AG09319 (cell line): Measurements from ENCODE around the gene XXYLT1.
A peak's percentile ranks its signal among the peaks of the same experiment; 100 is the strongest.

Experiments used
- DNase-seq: peaks from one replicate; pipeline ENCODE4 v3.0.0-alpha.2; 2010; ENCODE audit warnings: low read depth; ENCODE audit errors: extremely low read depth
- TF ChIP-seq, protein P1 (sequence below): IDR thresholded peaks from 2 replicates; pipeline ENCODE4 v1.5.1; 2011; ENCODE audit warnings: low read depth, mild to moderate bottlenecking, inconsistent platforms, low read length, moderate library complexity

The XXYLT1 gene

DNA sequence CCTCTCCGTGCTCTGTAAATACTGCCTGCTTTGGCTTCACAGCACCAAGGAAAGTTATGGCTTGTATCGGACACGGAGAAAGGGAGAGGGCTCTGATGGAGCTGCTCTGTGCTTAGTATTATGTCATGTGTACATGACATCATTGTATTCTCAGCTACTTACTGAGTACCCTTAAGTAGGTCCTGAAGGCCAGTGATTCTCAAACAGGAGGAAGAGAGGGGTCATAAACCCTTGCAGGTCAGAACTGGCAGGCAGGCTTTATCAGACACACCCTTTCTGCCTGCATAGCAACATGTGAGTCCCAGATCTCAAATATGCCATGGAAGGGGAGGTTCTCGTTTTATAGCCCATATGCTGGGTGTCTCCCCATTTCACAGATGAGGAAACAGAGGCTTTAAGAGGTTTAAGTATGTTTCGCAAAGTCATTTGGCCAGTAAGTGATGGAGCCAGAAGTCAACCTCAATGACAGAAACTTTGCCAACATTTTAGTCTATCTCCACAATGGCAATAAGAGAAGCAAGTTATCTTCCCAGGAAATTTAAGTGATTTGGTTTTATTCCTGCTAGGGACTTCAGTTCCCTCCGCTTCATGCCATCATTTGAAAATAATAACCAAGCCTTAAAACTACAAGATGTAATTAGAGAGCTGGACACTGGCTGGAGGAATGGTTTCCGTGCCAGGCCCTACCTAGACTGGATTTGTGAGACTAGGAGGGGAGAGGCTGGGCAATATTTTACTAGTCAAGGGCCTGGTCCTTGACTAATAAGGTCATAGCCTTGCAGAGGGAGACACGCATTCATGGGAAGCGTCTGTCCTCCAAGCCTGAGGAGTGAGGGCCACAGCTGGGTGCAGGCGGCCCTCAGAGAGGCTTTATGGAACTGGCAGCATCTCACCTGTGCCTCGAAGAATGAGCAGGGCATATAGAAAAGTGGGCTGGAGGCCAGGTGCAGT lies 133.0 kb downstream of the XXYLT1 start:
- no peak for DNase-seq
- TF ChIP-seq, protein P1, sequence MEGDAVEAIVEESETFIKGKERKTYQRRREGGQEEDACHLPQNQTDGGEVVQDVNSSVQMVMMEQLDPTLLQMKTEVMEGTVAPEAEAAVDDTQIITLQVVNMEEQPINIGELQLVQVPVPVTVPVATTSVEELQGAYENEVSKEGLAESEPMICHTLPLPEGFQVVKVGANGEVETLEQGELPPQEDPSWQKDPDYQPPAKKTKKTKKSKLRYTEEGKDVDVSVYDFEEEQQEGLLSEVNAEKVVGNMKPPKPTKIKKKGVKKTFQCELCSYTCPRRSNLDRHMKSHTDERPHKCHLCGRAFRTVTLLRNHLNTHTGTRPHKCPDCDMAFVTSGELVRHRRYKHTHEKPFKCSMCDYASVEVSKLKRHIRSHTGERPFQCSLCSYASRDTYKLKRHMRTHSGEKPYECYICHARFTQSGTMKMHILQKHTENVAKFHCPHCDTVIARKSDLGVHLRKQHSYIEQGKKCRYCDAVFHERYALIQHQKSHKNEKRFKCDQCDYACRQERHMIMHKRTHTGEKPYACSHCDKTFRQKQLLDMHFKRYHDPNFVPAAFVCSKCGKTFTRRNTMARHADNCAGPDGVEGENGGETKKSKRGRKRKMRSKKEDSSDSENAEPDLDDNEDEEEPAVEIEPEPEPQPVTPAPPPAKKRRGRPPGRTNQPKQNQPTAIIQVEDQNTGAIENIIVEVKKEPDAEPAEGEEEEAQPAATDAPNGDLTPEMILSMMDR, result no peak

DNA sequence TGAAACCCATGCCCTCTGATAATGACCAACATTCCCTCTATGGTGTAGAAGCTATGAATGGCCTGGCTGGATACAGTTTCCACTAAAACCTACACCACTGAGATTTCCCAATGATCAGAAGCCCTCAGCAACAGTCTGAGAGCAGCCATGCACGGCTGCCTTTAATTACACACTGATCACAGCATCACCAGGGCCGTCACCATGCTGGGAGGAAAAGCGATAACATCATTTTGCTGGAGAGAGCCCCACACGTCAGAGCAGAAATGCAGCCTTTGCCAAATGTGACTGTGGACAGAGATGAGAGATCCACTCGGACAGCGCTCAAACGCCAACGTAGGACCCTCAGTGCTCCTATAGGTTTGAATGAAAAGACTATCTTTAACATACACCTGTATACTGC lies 135.0 kb downstream of the XXYLT1 start:
- TF ChIP-seq, protein P1, result no peak
- no peak for DNase-seq

DNA sequence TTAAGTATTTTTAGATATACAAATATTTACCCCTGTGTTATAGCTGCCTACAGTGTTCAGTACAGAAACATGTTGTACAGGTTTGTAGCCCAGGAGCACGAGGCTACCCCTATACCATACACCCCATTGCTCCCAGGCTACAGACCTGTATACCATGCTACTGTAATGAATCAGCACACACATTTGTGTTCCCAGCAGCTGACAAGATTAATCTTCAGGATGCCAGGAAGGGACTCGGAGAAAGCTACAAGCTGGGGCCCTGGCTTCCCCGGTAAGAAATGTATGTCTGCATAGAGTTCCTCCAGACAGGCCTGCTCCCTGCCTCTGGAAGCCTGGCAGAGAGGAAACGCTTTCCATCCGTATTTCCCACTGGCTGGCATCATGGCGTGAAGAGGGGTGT lies 136.5 kb downstream of the XXYLT1 start:
- DNase-seq, result no peak
- TF ChIP-seq, protein P1, result no peak

GRCh38 chr3:195133462-195133861 lies 137.5 kb downstream of the XXYLT1 start:
- DNase-seq, result peak; percentile 88
- TF ChIP-seq, protein P1, result no peak

DNA sequence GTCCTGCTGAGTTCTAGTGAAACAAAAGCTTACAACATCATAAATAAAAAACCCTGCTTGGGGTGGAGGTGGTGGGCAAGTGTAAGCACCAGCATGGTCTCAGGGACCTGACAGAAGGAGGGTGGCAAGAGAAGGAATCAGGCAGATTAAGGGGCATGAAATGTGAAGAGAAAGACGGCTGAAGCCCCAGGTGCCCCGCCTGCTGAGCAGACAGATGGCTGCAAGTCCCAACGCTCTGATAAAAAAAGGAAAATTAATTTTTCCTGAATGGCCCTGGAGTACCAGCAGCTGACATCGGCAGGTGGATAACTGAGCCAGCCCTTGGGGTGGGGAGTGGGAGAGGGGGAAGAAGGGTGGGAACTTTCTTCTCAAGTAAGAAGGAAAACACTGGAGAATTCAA lies 137.9 kb downstream of the XXYLT1 start:
- no peak for DNase-seq
- TF ChIP-seq, protein P1, result no peak

DNA sequence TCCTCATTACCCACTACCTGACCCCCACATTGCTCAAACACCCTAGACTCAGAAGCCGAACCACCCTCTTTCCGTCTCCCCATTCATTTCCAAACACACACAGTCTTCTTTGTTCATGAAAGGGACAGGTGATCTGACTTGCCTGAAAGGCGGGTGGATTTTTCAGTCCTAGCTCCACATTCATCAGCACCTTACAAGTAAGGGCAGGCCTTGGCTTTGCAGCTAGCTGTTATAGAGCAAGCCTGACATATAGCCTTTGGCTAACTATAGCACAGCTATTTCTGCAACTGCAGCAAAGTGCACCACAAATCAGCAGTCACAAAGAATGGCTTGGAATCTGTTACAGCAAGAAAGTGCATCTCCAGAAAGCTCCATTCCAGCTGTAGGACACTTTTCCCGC lies 139.8 kb downstream of the XXYLT1 start:
- no peak for DNase-seq
- TF ChIP-seq, protein P1, result no peak

GRCh38 chr3:195129644-195130492 lies 141.1 kb downstream of the XXYLT1 start:
- TF ChIP-seq, protein P1, result no peak
- DNase-seq, result no peak
